Suprapubic skin (tissue), 4 donors: ENCODE measurements around the gene CFAP58. TPM values are rescaled to one million over a fixed set of nuclear protein-coding genes. Genes with fewer than 3 reads are reported as not detected.

Experiments
- DNase-seq, 2 donors: peaks; one replicate each; pipeline ENCODE4 v3.0.0-alpha.2; 2019; ENCODE audit warnings: low spot score in 2 of 2
- H3K27ac ChIP-seq: fragments of 200-600 bp; sonication (generic); one replicate; pipeline ENCODE4 v1.5.1; 2019
- H3K27me3 ChIP-seq: fragments of 200-600 bp; sonication (generic); one replicate; pipeline ENCODE4 v1.5.1; 2019
- H3K36me3 ChIP-seq: fragments of 200-600 bp; sonication (generic); one replicate; pipeline ENCODE4 v1.5.1; 2019
- H3K4me1 ChIP-seq: fragments of 200-600 bp; sonication (generic); one replicate; pipeline ENCODE4 v1.5.1; 2019
- H3K4me3 ChIP-seq: fragments of 200-600 bp; sonication (generic); one replicate; pipeline ENCODE4 v1.5.1; 2019; ENCODE audit warnings: mild to moderate bottlenecking
- H3K9me3 ChIP-seq: fragments of 200-600 bp; sonication (generic); one replicate; pipeline ENCODE4 v1.5.1; 2019
- EP300 ChIP-seq: sonication (generic); formaldehyde crosslinking; IDR thresholded peaks from one replicate; pipeline ENCODE4 v1.6.1; 2017; ENCODE audit warnings: antibody characterized with exemption
- POLR2A ChIP-seq, 2 donors: fragments of 450-650 bp; IDR thresholded peaks; one replicate each; pipeline ENCODE4 v1.6.1; 2017; ENCODE audit warnings: antibody characterized with exemption in 2 of 2, mild to moderate bottlenecking in 2 of 2, moderate library complexity in 2 of 2
- POLR2AphosphoS5 ChIP-seq, 3 donors: sonication (generic); formaldehyde crosslinking; IDR thresholded peaks; one replicate each; pipeline ENCODE4 v1.6.1; 2017; ENCODE audit warnings: antibody characterized with exemption in 3 of 3
- WGBS: methylation state at CpG from one replicate; pipeline ENCODE4 v1.1.5; 2018; 5-methylcytosine and 5-hydroxymethylcytosine counted together
- total RNA-seq, 4 donors: library from RNA; depleted of rRNA; stranded (reverse); fragments of >200 nt; gene quantifications; one replicate each; pipeline ENCODE4 v1.1.0, GENCODE V29; 2016
- TF ChIP-seq, protein P1 (sequence below), 2 donors: fragments of 200-600 bp in 1 of 2; fragments of 450-650 bp in 1 of 2; sonication (generic) in 1 of 2; IDR thresholded peaks; one replicate each; pipeline ENCODE4 v1.5.1; 2016 to 2019; ENCODE audit warnings: antibody characterized with exemption in 2 of 2, mild to moderate bottlenecking in 1 of 2, moderate library complexity in 1 of 2

Gene CFAP58
- total RNA-seq, 4 donors from 2014 or later, result 0.13 to 1.0 (median 0.39) TPM

DNA sequence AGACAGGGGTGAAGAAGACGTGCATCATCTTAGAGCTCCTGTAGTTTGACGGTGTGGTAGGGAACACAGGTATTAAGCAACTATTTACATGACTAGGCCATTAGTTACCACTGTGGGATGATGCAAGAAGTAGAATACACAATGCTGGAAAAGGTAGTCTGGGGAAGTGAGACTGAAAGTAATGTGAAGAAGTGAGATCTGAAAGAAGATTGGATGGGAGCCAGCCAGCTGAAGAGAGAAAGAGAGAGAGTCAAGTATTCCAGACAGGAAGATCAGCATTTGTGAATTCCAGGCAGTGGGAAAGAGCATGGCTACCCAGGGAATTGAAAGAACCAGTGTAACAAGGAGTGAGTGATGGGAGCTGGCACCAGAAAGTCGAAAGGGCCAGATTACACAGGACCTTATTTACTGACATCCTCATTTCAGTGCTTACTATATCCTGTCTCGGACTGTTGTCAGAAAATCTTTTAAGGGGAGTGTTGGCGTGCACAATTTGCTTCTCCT lies 4.0 kb upstream of the CFAP58 start:
- no peak for DNase-seq
- Histone ChIP-seq H3K4me3 (no peak overlapping the region), H3K27me3 (no peaks in the 10 kb centered on the region), H3K9me3 (no peaks in the 10 kb centered on the region), H3K27ac (peak overlapping the region; percentile 80), H3K36me3 (no peaks in the 10 kb centered on the region), H3K4me1 (peaks cover 38% of the 10 kb centered on the region)
- TF ChIP-seq EP300 (no peak), POLR2AphosphoS5 (IDR thresholded peaks at IDR 0.05) (peak in 1 of 3 donors; percentile 12)
- WGBS, result 31% methylated on average over 5 of the region's 5 CpGs

DNA sequence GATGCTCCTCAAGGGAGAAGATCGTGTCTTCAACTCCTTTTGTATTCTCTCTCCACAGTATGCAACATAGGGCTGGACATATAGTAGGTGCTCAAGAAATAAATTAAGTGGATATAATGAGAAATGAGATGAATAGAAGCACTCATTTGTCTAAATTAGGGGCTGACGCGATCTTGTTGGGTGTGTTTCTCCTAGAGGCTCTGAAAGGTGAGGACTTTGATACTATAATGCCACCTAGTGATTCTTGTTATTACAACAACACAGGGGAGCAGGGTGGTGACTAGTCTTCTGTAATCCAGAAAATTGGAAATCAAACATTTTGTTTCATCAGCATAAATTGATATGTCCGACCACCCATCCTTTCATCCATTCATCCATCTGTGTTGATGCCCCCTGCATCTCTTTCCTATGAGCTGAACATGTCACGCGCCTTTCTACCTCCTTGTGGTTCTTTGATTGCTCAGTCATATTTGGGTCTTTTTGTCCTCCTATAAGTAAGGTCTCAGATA lies 3.5 kb upstream of the CFAP58 start:
- Histone ChIP-seq H3K9me3 (no peaks in the 10 kb centered on the region), H3K4me1 (peaks cover 38% of the 10 kb centered on the region), H3K27me3 (no peaks in the 10 kb centered on the region), H3K27ac (peak overlapping the region; percentile 80), H3K36me3 (no peaks in the 10 kb centered on the region), H3K4me3 (no peak overlapping the region)
- no peak for DNase-seq
- TF ChIP-seq POLR2A (IDR thresholded peaks at IDR 0.05), result no peak
- TF ChIP-seq, protein P1, sequence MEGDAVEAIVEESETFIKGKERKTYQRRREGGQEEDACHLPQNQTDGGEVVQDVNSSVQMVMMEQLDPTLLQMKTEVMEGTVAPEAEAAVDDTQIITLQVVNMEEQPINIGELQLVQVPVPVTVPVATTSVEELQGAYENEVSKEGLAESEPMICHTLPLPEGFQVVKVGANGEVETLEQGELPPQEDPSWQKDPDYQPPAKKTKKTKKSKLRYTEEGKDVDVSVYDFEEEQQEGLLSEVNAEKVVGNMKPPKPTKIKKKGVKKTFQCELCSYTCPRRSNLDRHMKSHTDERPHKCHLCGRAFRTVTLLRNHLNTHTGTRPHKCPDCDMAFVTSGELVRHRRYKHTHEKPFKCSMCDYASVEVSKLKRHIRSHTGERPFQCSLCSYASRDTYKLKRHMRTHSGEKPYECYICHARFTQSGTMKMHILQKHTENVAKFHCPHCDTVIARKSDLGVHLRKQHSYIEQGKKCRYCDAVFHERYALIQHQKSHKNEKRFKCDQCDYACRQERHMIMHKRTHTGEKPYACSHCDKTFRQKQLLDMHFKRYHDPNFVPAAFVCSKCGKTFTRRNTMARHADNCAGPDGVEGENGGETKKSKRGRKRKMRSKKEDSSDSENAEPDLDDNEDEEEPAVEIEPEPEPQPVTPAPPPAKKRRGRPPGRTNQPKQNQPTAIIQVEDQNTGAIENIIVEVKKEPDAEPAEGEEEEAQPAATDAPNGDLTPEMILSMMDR (IDR thresholded peaks at IDR 0.05), result peak; percentile 54 to 57
- WGBS, result 29% methylated on average over 6 of the region's 6 CpGs

- Histone ChIP-seq H3K4me3 (no peak overlapping the region), H3K27ac (peak overlapping the region; percentile 80), H3K27me3 (no peaks in the 10 kb centered on the region), H3K36me3 (no peaks in the 10 kb centered on the region), H3K4me1 (peaks cover 38% of the 10 kb centered on the region), H3K9me3 (no peaks in the 10 kb centered on the region)
- WGBS, result 41% methylated on average over 2 of the region's 2 CpGs
- no peak for DNase-seq
- TF ChIP-seq POLR2A (IDR thresholded peaks at IDR 0.05), result no peak
- TF ChIP-seq, protein P1 (IDR thresholded peaks at IDR 0.05), result no peak
- TF ChIP-seq EP300, result no peak
- TF ChIP-seq POLR2AphosphoS5 (IDR thresholded peaks at IDR 0.05), result no peak
Observed at GRCh38 chr10:104351061-104351702, 2.5 kb upstream of the CFAP58 start.

DNA sequence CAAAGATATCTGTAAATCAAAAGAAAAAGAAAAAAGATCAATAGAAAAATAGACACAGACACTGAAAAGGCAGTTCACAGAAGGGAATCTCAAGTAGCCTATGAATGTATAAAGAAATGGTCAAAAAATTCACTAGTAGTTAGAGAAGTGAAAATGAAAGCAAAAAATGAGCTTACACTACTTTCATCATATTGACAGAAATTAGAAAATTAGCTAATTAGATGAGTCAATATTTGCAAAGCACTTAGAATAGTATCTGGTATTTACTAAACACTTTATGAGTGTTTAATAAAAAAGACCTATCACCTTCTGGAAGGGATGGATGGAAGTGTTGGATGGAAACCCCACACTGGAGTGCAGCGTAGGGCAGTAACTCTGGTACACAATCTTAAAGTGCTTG lies 1.7 kb upstream of the CFAP58 start:
- 68% methylated on average over 1 of the region's 1 CpG for WGBS
- Histone ChIP-seq H3K27me3 (no peaks in the 10 kb centered on the region), H3K27ac (peak overlapping the region; percentile 80), H3K4me1 (peaks cover 38% of the 10 kb centered on the region), H3K36me3 (no peaks in the 10 kb centered on the region), H3K9me3 (no peaks in the 10 kb centered on the region), H3K4me3 (no peak overlapping the region)
- TF ChIP-seq EP300 (no peak), POLR2A (IDR thresholded peaks at IDR 0.05) (no peak), POLR2AphosphoS5 (IDR thresholded peaks at IDR 0.05) (no peak)
- TF ChIP-seq, protein P1 (IDR thresholded peaks at IDR 0.05), result no peak
- no peak for DNase-seq

DNA sequence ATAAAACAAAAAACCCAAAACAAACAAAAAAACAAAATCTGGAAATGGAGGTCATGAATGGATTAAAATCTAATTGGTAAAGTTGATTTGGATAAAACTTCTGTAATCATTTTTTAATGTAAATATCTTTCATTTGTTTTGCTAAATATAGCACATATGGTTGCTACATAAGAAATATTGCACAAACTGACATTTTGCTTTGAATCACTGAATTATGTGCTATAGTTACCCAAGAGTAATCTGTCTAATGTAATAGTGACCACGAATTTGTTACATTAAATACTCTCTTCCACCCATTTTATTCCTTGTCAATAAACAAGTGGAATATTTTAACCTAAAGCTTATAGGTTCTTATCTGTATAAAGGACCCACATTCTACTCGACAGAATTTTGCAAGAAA lies 6.2 kb downstream of the CFAP58 start:
- Histone ChIP-seq H3K27ac (no peak overlapping the region), H3K4me1 (no peaks in the 10 kb centered on the region), H3K27me3 (no peaks in the 10 kb centered on the region), H3K9me3 (no peaks in the 10 kb centered on the region), H3K4me3 (no peak overlapping the region), H3K36me3 (no peaks in the 10 kb centered on the region)
- WGBS, result 72% methylated on average over 2 of the region's 2 CpGs
- TF ChIP-seq POLR2A (IDR thresholded peaks at IDR 0.05) (no peak), POLR2AphosphoS5 (IDR thresholded peaks at IDR 0.05) (no peak), EP300 (no peak)
- TF ChIP-seq, protein P1 (IDR thresholded peaks at IDR 0.05), result no peak
- DNase-seq, result no peak
